ENCODE measurements around the gene YTHDF1.

GRCh38 chr20:63183422-63184146 is 32.3 kb downstream of the YTHDF1 start:
- TF ChIP-seq CTCF (conservative IDR thresholded peaks at IDR 0.05; ENCODE audit: low read depth, low read length): peak; percentile 63
- TF ChIP-seq MAZ (IDR thresholded peaks at IDR 0.05; ENCODE audit: borderline replicate concordance, low read depth, low read length): no peak
- no peak for TF ChIP-seq FOS (IDR thresholded peaks at IDR 0.05; ENCODE audit: low read depth, low read length)
- TF ChIP-seq RFX5 (IDR thresholded peaks at IDR 0.05; ENCODE audit: low read depth, low read length): no peak
- no peak for TF ChIP-seq POLR2A (IDR thresholded peaks at IDR 0.05; ENCODE audit: low read depth, low read length)
- TF ChIP-seq RAD21 (IDR thresholded peaks at IDR 0.05; ENCODE audit: low read length): peak; percentile 66
- no peak for TF ChIP-seq MXI1 (IDR thresholded peaks at IDR 0.05; ENCODE audit: borderline replicate concordance, low read depth, low read length)
- TF ChIP-seq RCOR1 (IDR thresholded peaks at IDR 0.05; ENCODE audit: insufficient replicate concordance, low read length): no peak
- TF ChIP-seq MAFK (IDR thresholded peaks at IDR 0.05; ENCODE audit: low read depth, low read length): no peak
